GM18519 (cell line): ENCODE measurements around the gene OTOG.

ENCODE experiments used
- ATAC-seq: cut with Tn5 transposase; IDR thresholded peaks from one replicate; pipeline ENCODE4 v1.9.1; 2021; ENCODE audit warnings: mild to moderate bottlenecking, moderate library complexity; ENCODE audit not compliant: unreplicated experiment, low FRiP score

The OTOG gene

GRCh38 chr11:17535488-17535887 lies 11.6 kb upstream of the OTOG start:
- ATAC-seq = no peak

- no peak for ATAC-seq
Measured at GRCh38 chr11:17537261-17537660, 9.8 kb upstream of the OTOG start.

GRCh38 chr11:17538054-17538453 lies 9.0 kb upstream of the OTOG start:
- no peak for ATAC-seq

GRCh38 chr11:17538731-17539130 lies 8.3 kb upstream of the OTOG start:
- ATAC-seq = no peak

- no peak for ATAC-seq
Measured at GRCh38 chr11:17540807-17541206, 6.3 kb upstream of the OTOG start.

GRCh38 chr11:17541330-17541885 lies 5.7 kb upstream of the OTOG start:
- no peak for ATAC-seq

- no peak for ATAC-seq
Measured at GRCh38 chr11:17542249-17542648, 4.8 kb upstream of the OTOG start.

- no peak for ATAC-seq
Measured at GRCh38 chr11:17543041-17543440, 4.0 kb upstream of the OTOG start.

- ATAC-seq = no peak
Measured at GRCh38 chr11:17543574-17544180, 3.4 kb upstream of the OTOG start.

GRCh38 chr11:17544181-17544622 lies 2.9 kb upstream of the OTOG start, which contains the start of gene USH1C:
Gene USH1C (minus strand): TSS chr11:17544416. CDS start chr11:17544307, 109 bp downstream.
- ATAC-seq = no peak

- no peak for ATAC-seq
Measured at GRCh38 chr11:17546240-17546639, 819 bp upstream of the OTOG start.

GRCh38 chr11:17547932-17548331 lies 873 bp downstream of the OTOG start:
- ATAC-seq = no peak

GRCh38 chr11:17548444-17548843 lies 1.4 kb downstream of the OTOG start:
- no peak for ATAC-seq

- no peak for ATAC-seq
Measured at GRCh38 chr11:17550450-17551346, 3.6 kb downstream of the OTOG start.

GRCh38 chr11:17551347-17552040 lies 4.4 kb downstream of the OTOG start:
- no peak for ATAC-seq

- ATAC-seq = no peak
Measured at GRCh38 chr11:17552041-17552355, 4.9 kb downstream of the OTOG start.

- no peak for ATAC-seq
Measured at GRCh38 chr11:17552392-17553248, 5.6 kb downstream of the OTOG start.

GRCh38 chr11:17553249-17553546 lies 6.1 kb downstream of the OTOG start:
- ATAC-seq = no peak

- ATAC-seq = no peak
Measured at GRCh38 chr11:17554487-17554886, 7.4 kb downstream of the OTOG start.

GRCh38 chr11:17556999-17557398 lies 9.9 kb downstream of the OTOG start:
- ATAC-seq = no peak
